Ishikawa (cell line): ENCODE measurements around the gene ATP2A3.

Experiments
- CEBPB ChIP-seq: IDR thresholded peaks from 2 replicates; pipeline ENCODE4 v1.6.1; 2012
- CREB1 ChIP-seq: IDR thresholded peaks from 2 replicates; pipeline ENCODE4 v1.6.1; 2012; ENCODE audit warnings: low read depth
- EGR1 ChIP-seq: IDR thresholded peaks from 2 replicates; pipeline ENCODE4 v1.6.1; 2012
- EP300 ChIP-seq: IDR thresholded peaks from 2 replicates; pipeline ENCODE4 v1.6.1; 2012; ENCODE audit warnings: borderline replicate concordance
- FOXM1 ChIP-seq: IDR thresholded peaks from 2 replicates; pipeline ENCODE4 v1.6.1; 2012; ENCODE audit warnings: low read depth, borderline replicate concordance
- NFIC ChIP-seq: IDR thresholded peaks from 2 replicates; pipeline ENCODE4 v1.6.1; 2012
- RAD21 ChIP-seq: IDR thresholded peaks from 2 replicates; pipeline ENCODE4 v1.6.1; 2012; ENCODE audit warnings: low read depth
- TAF1 ChIP-seq: IDR thresholded peaks from 2 replicates; pipeline ENCODE4 v1.6.1; 2012; ENCODE audit warnings: low read depth, mild to moderate bottlenecking
- TCF12 ChIP-seq: IDR thresholded peaks from 2 replicates; pipeline ENCODE4 v1.6.1; 2012; ENCODE audit warnings: low read depth
- TEAD4 ChIP-seq: IDR thresholded peaks from 2 replicates; pipeline ENCODE4 v1.6.1; 2012
- YY1 ChIP-seq: IDR thresholded peaks from 2 replicates; pipeline ENCODE4 v1.6.1; 2012; ENCODE audit warnings: low read depth
- ZBTB7A ChIP-seq: IDR thresholded peaks from 2 replicates; pipeline ENCODE4 v1.6.1; 2012; ENCODE audit warnings: low read depth
- TF ChIP-seq, protein P1 (sequence below): IDR thresholded peaks from 2 replicates; pipeline ENCODE4 v1.6.1; 2012
- TF ChIP-seq, protein P2 (sequence below): IDR thresholded peaks from 2 replicates; pipeline ENCODE4 v1.6.1; 2012
- TF ChIP-seq, protein P3 (sequence below): IDR thresholded peaks from 2 replicates; pipeline ENCODE4 v1.6.1; 2012; ENCODE audit warnings: low read depth, mild to moderate bottlenecking

The ATP2A3 gene

GRCh38 chr17:3921006-3921405, 43.2 kb downstream of the ATP2A3 start:
- no peak for TF ChIP-seq TEAD4
- TF ChIP-seq EGR1, result no peak
- TF ChIP-seq TCF12, result no peak
- no peak for TF ChIP-seq EP300

- no peak for TF ChIP-seq TEAD4
- no peak for TF ChIP-seq TCF12
- TF ChIP-seq, protein P1, sequence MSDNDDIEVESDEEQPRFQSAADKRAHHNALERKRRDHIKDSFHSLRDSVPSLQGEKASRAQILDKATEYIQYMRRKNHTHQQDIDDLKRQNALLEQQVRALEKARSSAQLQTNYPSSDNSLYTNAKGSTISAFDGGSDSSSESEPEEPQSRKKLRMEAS, result no peak
- no peak for TF ChIP-seq EGR1
- TF ChIP-seq CREB1, result no peak
- no peak for TF ChIP-seq YY1
- no peak for TF ChIP-seq EP300
- TF ChIP-seq FOXM1, result no peak
- no peak for TF ChIP-seq CEBPB
- TF ChIP-seq, protein P2, sequence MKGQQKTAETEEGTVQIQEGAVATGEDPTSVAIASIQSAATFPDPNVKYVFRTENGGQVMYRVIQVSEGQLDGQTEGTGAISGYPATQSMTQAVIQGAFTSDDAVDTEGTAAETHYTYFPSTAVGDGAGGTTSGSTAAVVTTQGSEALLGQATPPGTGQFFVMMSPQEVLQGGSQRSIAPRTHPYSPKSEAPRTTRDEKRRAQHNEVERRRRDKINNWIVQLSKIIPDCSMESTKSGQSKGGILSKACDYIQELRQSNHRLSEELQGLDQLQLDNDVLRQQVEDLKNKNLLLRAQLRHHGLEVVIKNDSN, result no peak
- no peak for TF ChIP-seq ZBTB7A
- TF ChIP-seq, protein P3, sequence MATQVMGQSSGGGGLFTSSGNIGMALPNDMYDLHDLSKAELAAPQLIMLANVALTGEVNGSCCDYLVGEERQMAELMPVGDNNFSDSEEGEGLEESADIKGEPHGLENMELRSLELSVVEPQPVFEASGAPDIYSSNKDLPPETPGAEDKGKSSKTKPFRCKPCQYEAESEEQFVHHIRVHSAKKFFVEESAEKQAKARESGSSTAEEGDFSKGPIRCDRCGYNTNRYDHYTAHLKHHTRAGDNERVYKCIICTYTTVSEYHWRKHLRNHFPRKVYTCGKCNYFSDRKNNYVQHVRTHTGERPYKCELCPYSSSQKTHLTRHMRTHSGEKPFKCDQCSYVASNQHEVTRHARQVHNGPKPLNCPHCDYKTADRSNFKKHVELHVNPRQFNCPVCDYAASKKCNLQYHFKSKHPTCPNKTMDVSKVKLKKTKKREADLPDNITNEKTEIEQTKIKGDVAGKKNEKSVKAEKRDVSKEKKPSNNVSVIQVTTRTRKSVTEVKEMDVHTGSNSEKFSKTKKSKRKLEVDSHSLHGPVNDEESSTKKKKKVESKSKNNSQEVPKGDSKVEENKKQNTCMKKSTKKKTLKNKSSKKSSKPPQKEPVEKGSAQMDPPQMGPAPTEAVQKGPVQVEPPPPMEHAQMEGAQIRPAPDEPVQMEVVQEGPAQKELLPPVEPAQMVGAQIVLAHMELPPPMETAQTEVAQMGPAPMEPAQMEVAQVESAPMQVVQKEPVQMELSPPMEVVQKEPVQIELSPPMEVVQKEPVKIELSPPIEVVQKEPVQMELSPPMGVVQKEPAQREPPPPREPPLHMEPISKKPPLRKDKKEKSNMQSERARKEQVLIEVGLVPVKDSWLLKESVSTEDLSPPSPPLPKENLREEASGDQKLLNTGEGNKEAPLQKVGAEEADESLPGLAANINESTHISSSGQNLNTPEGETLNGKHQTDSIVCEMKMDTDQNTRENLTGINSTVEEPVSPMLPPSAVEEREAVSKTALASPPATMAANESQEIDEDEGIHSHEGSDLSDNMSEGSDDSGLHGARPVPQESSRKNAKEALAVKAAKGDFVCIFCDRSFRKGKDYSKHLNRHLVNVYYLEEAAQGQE, result no peak
- TF ChIP-seq NFIC, result no peak
- no peak for TF ChIP-seq RAD21
- TF ChIP-seq TAF1, result no peak
Observed at GRCh38 chr17:3919123-3919624, 45.1 kb downstream of the ATP2A3 start.

DNA sequence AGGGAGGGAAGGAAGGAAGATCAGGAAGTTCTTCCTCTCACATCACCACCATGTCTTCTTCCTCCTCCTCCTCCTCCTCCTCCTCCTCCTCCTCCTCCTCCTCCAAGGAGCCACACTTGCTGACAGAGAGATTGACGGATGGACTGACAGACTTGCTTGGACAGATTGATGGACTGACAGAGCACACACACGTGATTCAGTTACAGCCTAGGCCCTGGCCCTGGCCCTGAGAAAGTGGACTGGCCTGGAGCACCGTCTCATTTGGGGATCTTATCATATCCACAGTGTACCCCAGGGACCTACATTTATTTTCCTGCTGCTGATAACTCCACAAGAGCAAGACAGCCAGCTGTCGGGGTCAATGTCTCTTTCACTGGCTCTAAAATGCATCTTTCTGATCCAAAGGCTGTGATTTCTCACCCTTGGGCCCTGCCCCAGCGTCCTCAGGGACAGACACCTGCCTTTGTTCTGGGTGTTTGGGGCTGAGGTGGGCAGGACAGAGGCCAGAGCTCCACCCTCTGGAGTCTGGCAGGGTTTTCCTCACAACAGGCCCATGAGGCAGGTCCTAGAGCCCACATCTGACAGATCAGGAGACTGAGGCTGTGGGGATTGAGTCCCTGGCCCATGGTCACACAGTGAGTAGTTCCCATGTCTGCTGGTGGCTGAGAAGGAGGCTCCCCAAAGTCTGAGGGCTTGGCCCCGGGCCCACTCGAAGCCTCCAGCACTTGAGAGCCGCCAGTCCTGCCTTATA, 45.7 kb downstream of the ATP2A3 start:
- no peak for TF ChIP-seq TCF12
- no peak for TF ChIP-seq CREB1
- TF ChIP-seq CEBPB, result no peak
- TF ChIP-seq YY1, result no peak
- TF ChIP-seq, protein P3, result no peak
- no peak for TF ChIP-seq EP300
- no peak for TF ChIP-seq EGR1
- TF ChIP-seq FOXM1, result no peak
- no peak for TF ChIP-seq TAF1
- TF ChIP-seq TEAD4, result no peak

DNA sequence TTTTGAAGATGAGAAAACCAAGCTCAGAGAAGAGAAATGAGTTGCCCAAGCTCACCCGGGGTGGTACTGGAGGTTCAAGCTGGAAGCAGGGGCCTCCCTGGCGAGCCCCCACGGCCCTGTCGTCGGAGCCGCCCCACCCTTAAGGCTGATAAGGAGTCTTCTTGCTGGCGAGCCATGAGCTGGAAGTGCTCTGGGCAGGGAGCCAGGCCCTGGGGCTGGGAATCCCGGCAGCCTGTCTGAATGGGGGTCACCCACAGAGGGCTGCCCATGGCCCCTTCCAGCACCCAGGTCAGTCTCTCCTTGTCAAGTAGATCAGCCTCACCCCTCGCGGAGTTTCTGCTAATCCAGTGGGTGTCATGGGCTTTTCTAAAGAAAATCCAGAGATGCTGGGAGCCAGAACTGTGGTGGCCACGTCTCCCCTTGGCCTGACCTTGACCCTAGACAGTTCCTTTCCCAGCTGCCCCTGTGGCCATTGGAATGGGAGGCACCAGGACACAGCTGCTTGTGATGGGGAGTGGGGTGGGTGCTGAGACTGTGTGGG, 46.8 kb downstream of the ATP2A3 start:
- TF ChIP-seq, protein P2, result no peak
- TF ChIP-seq EP300, result no peak
- TF ChIP-seq YY1, result no peak
- TF ChIP-seq, protein P3, result no peak
- TF ChIP-seq TAF1, result no peak
- TF ChIP-seq FOXM1, result no peak
- TF ChIP-seq RAD21, result no peak
- TF ChIP-seq NFIC, result no peak
- no peak for TF ChIP-seq CEBPB
- TF ChIP-seq TCF12, result no peak
